ENCODE data around the gene GPHN.

DNA sequence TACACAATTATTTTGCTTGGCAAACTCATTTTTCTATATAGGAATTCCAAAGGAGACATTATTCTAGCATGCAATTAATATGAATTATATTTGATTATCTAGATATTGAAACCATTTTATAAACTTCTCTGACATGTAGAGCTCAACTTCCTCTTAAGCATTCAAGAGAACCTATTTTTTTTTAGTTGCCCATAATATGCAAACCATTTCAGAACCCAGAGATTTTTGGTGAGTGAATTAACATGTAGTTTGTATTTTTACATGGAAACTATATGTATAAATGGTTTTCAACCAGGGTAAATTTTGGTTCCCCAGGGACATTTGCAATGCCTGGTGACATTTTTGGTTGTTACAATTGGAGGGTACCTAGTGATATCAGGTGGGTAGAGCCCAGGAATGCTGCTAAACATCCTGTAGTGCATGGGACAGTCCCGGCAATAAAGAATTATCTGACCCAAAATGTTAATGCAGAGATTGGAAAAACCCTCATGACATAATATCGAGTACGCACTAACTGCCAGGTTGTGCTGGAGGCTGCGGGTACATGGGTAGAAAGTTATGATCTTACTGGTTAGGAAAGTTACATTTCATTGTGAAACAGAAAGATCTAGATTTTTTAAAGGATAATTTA, 342.4 kb downstream of the GPHN start:
- TF ChIP-seq, protein P1, sequence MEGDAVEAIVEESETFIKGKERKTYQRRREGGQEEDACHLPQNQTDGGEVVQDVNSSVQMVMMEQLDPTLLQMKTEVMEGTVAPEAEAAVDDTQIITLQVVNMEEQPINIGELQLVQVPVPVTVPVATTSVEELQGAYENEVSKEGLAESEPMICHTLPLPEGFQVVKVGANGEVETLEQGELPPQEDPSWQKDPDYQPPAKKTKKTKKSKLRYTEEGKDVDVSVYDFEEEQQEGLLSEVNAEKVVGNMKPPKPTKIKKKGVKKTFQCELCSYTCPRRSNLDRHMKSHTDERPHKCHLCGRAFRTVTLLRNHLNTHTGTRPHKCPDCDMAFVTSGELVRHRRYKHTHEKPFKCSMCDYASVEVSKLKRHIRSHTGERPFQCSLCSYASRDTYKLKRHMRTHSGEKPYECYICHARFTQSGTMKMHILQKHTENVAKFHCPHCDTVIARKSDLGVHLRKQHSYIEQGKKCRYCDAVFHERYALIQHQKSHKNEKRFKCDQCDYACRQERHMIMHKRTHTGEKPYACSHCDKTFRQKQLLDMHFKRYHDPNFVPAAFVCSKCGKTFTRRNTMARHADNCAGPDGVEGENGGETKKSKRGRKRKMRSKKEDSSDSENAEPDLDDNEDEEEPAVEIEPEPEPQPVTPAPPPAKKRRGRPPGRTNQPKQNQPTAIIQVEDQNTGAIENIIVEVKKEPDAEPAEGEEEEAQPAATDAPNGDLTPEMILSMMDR (IDR thresholded peaks at IDR 0.05; ENCODE audit: low read length): no peak
- TF ChIP-seq EZH2 (IDR thresholded peaks at IDR 0.05; ENCODE audit: borderline replicate concordance, low read length): no peak
